ENCODE measurements around the gene DCAF11.

GRCh38 chr14:24102357-24103048 is 12.1 kb upstream of the DCAF11 start:
- TF ChIP-seq CTCF (IDR thresholded peaks at IDR 0.05) (no peak), EZH2 (IDR thresholded peaks at IDR 0.05; ENCODE audit: borderline replicate concordance, insufficient read depth, low read depth, low read length, poor library complexity, severe bottlenecking) (no peak)
